GM13976 (cell line): ENCODE measurements around the gene SH3D19.
"Not testable (repeated sequence)": the region's sequence is repeated elsewhere in the genome, so short reads cannot be mapped to it uniquely, and the experiment has no call there.

Experiments
- DNase-seq: peaks from one replicate; pipeline ENCODE4 v3.0.0; 2012; ENCODE audit warnings: low spot score
- in situ Hi-C: fragments of 300-500 bp; cut with MboI; formaldehyde crosslinking; loops from one replicate; pipeline ENCODE4 v1.12.0; 2022; ENCODE audit warnings: low sequenced_read_pairs, mixed read lengths, inconsistent platforms; ENCODE audit not compliant: unreplicated experiment
- TF ChIP-seq, protein P1 (sequence below): IDR thresholded peaks from 2 replicates; pipeline ENCODE4 v1.5.1; 2012; ENCODE audit warnings: borderline replicate concordance, mild to moderate bottlenecking; ENCODE audit not compliant: insufficient read depth; ENCODE audit errors: extremely low read depth, missing control alignments, control extremely low read depth

SH3D19 gene

DNA sequence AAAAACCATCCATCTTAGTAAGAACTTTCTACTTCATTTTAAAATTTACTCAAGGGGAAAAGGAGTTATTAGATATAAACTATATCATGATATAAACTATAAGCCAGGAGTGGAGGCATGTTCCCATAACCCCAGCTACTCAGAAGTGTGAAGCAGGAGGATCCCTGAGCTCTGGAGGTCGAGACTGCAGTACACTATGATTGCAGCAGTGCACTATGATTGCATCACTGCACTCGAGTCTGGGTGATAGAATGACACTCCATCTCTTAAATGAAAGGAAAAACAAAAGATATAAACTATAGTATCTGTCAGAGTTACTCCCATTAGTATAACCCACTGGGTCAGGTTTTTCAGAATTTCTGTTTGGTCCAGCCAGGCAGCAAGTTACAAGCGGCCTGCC, 178.4 kb downstream of the SH3D19 start:
- in situ Hi-C loops: loop anchor here (25.0 kb wide), 1 partner anchor 465 kb away; no protein-coding TSS in a partner anchor
- TF ChIP-seq, protein P1, sequence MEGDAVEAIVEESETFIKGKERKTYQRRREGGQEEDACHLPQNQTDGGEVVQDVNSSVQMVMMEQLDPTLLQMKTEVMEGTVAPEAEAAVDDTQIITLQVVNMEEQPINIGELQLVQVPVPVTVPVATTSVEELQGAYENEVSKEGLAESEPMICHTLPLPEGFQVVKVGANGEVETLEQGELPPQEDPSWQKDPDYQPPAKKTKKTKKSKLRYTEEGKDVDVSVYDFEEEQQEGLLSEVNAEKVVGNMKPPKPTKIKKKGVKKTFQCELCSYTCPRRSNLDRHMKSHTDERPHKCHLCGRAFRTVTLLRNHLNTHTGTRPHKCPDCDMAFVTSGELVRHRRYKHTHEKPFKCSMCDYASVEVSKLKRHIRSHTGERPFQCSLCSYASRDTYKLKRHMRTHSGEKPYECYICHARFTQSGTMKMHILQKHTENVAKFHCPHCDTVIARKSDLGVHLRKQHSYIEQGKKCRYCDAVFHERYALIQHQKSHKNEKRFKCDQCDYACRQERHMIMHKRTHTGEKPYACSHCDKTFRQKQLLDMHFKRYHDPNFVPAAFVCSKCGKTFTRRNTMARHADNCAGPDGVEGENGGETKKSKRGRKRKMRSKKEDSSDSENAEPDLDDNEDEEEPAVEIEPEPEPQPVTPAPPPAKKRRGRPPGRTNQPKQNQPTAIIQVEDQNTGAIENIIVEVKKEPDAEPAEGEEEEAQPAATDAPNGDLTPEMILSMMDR: no peak
- no peak for DNase-seq

DNA sequence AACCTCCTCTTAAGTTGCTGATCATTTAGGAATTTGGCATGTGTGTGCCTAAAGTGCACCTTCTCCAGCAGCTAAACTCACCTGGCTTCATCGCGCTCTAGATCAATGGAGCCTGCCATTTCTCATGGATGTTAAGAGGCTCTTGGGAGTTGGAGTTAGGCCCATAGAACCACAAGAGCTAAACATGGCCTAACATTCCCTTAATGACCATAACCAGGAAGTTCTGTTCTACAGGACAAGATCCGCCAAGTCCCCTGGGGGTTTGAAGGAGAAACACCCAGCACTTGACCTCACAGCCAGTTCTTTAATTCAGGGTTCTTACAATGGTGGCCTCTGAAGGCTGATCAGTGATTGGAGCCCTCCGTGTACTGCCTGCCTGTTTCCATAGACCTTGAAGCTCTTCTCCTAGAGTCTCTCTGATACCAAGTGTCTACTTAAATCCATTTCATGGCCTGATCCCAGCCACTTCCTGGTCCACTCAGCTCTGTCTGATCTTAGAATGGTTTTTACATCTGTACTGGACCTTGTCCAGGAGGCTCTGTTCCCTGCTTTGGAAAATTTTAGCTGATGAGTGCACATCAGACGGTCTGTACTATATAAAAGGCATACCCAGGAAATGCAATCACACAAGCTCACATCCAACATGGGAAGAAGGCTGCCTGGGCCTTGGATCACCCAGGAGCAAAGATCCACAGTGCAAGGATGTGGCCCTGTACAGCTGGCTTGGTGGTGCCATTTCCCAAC, 180.9 kb downstream of the SH3D19 start:
- in situ Hi-C loops: loop anchor here (25.0 kb wide), 1 partner anchor 468 kb away; no protein-coding TSS in a partner anchor
- DNase-seq: no peak
- TF ChIP-seq, protein P1: no peak

DNA sequence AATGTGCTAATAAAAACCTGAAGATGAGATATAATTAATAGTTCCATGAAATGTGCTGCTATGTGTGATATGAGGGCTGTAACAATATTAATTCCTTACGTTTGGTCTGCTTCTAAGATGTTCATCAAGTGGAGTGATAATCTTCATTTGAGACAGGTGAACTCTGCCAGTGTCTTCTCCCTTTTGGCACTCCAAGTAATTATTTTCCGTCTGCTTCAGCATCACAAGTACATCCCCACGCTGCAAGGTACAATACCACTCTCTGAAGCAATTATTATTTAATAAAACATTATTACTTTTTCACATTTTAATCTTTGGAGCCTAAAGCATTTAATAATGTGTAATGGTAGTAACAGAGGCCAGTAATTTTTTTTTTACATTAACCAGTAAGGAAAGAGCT, 181.6 kb downstream of the SH3D19 start:
- TF ChIP-seq, protein P1: no peak
- no peak for DNase-seq
- in situ Hi-C loops: loop anchor here (25.0 kb wide), 1 partner anchor 468 kb away; no protein-coding TSS in a partner anchor

DNA sequence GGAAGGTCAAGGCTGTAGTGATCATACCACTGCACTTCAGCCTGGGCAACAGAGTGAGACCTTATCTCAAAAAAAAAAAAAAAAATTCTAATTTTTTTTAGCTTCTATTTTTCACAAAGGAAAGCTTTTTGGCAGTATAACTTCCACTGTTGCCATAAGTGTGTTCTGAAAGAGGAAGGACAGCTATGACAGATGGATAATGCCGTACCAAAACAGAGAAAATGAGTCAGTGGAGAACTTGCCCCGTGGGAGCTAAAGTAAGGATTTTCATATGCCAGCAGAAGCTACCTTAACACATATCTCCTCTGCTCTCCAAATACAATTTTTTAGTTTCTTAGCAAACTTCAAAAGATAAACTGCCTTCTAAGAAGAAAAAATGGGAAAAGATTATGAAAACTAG, 182.2 kb downstream of the SH3D19 start:
- in situ Hi-C loops: loop anchor here (25.0 kb wide), 1 partner anchor 469 kb away; no protein-coding TSS in a partner anchor
- DNase-seq: no peak
- TF ChIP-seq, protein P1: no peak

DNA sequence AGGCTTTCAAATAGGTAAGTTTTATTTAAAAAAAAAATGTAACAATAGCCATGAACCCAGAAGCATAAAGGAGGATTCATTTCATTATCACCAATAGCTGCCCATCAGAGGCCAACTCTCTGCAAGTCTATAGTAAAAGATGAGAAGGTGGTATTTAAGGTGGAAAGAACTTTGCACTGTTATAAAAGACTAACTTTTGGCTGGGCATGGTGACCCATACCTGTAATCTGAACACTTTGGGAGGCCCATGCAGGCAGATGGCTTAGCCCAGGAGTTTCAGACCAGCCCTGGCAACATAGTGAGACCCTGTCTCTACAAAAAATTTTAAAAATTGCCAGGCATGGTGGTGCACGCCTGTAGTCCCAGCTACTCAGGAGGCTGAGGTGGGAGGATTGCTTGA, 182.6 kb downstream of the SH3D19 start:
- DNase-seq: no peak
- TF ChIP-seq, protein P1: no peak
- in situ Hi-C loops: loop anchor here (25.0 kb wide), 1 partner anchor 470 kb away; no protein-coding TSS in a partner anchor

DNA sequence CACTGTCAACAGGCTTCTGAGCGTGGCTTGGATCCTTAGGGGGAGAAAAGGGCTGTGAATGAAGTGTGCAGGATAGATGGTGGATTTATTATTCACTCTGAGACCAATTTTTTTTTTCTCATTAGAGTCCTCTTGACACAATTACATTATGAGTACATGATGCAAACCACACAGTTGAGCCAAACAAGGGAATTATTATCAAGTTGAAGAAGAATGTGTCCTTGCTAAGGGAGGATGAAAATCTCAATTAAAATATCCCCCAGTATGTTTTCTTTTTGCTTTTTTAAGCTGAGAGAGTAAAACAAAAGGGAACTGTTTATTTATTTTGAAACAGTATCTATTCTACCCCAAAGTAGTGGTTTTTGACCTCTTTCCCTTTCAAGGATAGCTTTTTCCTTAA, 185.6 kb downstream of the SH3D19 start:
- TF ChIP-seq, protein P1: no peak
- no peak for DNase-seq
- in situ Hi-C loops: loop anchor here (25.0 kb wide), 1 partner anchor 472 kb away; no protein-coding TSS in a partner anchor

DNA sequence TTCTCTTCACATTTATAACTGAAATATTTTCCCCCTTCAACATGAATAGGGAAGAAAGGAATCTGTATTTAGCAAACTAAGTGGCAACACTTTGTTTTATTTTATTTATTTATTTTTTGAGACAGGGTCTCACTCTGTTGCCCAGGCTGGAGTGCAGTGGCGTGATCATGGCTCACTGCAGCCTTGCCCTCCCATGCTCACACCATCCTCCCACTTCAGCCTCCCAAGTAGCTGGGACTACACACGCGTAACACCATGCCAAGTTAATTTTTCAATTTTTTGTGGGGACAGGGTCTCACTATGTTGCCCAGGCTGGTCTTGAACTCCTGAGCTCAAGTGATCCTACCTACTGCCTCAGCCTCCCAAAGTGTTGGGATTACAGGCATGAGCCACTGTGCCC, 189.4 kb downstream of the SH3D19 start:
- in situ Hi-C loops: loop anchor here (25.0 kb wide), 1 partner anchor 476 kb away; no protein-coding TSS in a partner anchor
- not testable (repeated sequence) for DNase-seq
